H7 (cell line): ENCODE measurements around the gene PDE5A. TPM values are rescaled to one million over a fixed set of nuclear protein-coding genes. Genes with fewer than 3 reads are reported as not detected.
A peak's percentile ranks its signal among the peaks of the same experiment; 100 is the strongest.

Source experiments
- DNase-seq: peaks from one replicate; pipeline ENCODE4 v3.0.0; 2012
- H3K27me3 ChIP-seq: 2 replicates; pipeline ENCODE4 v1.6.0; 2011; ENCODE audit warnings: mild to moderate bottlenecking, low read length; ENCODE audit not compliant: control insufficient read depth, insufficient read depth
- H3K36me3 ChIP-seq: replicated peaks from 2 replicates; pipeline ENCODE4 v1.5.1; 2011; ENCODE audit warnings: low read length; ENCODE audit not compliant: control insufficient read depth, insufficient read depth
- H3K4me3 ChIP-seq: 2 replicates; pipeline ENCODE4 v1.5.1; 2011; ENCODE audit warnings: low read depth, mild to moderate bottlenecking, control low read depth, low read length, moderate library complexity; ENCODE audit not compliant: insufficient read depth
- total RNA-seq: library from RNA; depleted of rRNA; stranded (reverse); fragments of >200 nt; shearing (Covaris generic); gene quantifications from 2 replicates; pipeline ENCODE4 v1.2.3, GENCODE V29; 2014

The PDE5A gene
- total RNA-seq, 1 experiment from 2014 or later = 17.2 TPM

- Histone ChIP-seq H3K27me3 (peaks cover 5% of the 10 kb centered on the region; the same call in 1 of the 2 replicates), H3K36me3 (no peaks in the 10 kb centered on the region)
- DNase-seq = peak; percentile 89
These were observed 1.0 kb downstream of the PDE5A start for GRCh38 chr4:119627267-119628255.

DNA sequence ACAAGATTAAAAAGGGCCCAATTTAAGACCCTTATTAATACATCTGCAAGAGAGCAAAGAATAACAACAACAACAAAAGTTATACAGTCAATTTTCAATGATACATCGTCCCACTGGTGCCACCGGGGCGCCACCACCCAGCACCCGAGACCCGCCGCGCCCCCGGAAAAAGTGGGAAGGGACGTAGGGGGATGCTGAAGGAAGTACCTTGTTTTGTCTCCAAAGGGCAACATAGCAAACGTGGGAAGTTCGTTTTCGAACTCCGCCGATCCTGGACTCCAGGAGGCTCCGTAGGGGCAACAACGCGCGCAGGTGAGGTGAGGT lies 1.7 kb downstream of the PDE5A start:
- peaks cover 5% of the 10 kb centered on the region; the same call in 1 of the 2 replicates for H3K27me3 ChIP-seq
- no peak for DNase-seq
- H3K36me3 ChIP-seq = no peaks in the 10 kb centered on the region
- peak overlapping the region; percentile 88 for H3K4me3 ChIP-seq

More at GRCh38 chr4:119627267-119628255, 1.0 kb downstream of the PDE5A start:
- peak overlapping the region; percentile 88 for H3K4me3 ChIP-seq

GRCh38 chr4:119626420-119626819 lies 2.2 kb downstream of the PDE5A start:
- Histone ChIP-seq H3K4me3 (peak overlapping the region; percentile 88), H3K27me3 (peaks cover 5% of the 10 kb centered on the region; the same call in 1 of the 2 replicates), H3K36me3 (no peaks in the 10 kb centered on the region)
- DNase-seq = peak; percentile 16

DNA sequence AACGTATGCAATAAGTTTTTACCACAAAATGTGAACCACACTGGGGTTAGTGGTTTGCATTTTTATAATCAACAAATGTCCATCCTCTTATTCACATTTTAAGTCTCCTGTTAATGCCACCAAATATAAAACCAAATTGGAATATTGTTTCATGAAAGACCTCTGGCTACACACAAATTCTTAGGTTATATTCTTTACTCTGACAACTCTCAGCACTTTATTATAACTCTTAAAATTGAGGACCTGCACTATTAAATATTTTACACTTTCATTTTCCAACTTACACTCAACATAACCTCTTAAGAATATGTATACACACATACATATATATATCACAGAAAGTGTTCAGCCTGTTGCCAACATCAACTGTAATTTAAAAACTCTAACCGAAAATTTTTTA lies 2.8 kb downstream of the PDE5A start:
- H3K4me3 ChIP-seq = no peak overlapping the region
- peaks cover 5% of the 10 kb centered on the region; the same call in 1 of the 2 replicates for H3K27me3 ChIP-seq
- no peak for DNase-seq
- H3K36me3 ChIP-seq = no peaks in the 10 kb centered on the region

DNA sequence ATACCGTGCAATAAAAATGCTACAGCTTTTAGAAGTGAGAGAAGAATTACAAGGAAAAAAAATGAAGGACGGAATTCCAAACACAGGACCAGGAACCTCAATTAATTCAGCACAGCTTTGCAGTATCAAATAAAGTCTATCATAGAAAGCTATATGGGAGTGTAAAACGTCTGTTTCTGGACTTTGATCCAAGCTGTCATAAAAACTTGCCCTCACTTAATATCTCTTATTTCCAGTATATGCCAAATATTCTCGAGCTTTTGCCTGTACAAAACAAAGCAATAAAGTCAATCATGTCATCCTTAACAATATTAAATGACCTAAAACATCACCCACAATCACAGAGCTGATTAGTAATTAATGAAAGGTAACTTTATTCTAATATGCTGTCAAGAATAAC lies 4.2 kb downstream of the PDE5A start:
- Histone ChIP-seq H3K27me3 (peaks cover 5% of the 10 kb centered on the region; the same call in 1 of the 2 replicates), H3K36me3 (no peaks in the 10 kb centered on the region), H3K4me3 (no peak overlapping the region)
- no peak for DNase-seq

GRCh38 chr4:119623025-119623424 lies 5.6 kb downstream of the PDE5A start:
- Histone ChIP-seq H3K4me3 (no peak overlapping the region), H3K27me3 (peaks cover 5% of the 10 kb centered on the region; the same call in 1 of the 2 replicates), H3K36me3 (no peaks in the 10 kb centered on the region)
- DNase-seq = no peak

DNA sequence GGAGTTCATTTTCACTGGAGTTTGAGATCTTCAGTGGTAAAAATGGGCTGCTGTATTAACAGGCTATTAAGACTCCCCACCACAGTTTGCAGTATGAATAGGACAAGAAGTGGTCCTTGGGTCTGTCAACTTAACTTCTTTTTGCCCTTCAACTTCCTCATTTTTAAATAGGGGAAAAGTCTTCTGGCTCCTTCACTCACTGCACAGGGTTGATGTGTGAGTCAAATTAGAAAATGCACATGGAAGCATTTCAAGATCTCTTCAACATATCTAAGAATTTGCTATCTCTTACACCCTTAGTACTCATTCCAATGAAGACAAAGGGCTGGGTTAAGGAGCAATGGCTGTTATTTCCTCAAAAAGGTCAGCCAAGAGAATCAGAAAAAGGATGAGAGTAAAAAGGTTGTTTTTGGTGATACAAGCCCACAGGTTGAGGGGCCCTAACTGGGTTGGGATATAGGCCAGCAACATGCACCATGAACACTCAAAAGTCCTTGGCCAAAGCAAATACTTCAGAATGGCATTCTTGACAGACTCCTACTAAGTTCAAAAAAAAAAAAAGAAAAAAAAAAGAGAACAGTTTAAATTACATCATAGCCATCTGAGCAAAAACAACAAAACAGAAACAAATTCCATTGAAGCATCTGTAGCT lies 13.4 kb downstream of the PDE5A start:
- Histone ChIP-seq H3K36me3 (no peaks in the 10 kb centered on the region; the same call in 1 of the 2 replicates), H3K4me3 (no peak overlapping the region), H3K27me3 (no peaks in the 10 kb centered on the region)
- DNase-seq = no peak

DNA sequence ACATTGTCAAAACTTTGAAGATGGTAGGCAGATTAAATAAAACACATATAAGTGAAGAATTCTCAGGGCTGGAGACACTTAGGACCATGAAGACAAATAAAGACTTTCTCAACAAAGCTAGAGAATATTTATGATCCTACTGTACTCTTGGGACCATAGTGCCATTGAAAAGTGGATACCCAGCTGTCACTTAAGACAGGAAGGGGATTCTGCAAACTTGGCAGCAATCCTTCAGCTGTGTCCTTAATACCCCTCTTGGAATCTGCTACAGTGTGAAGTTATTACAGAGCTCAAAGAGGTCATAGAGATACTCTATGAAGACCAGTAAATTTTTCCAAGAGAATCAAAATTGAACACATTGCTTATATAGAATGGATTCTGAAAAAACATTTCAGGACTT lies 24.3 kb downstream of the PDE5A start:
- no peak for DNase-seq
- H3K4me3 ChIP-seq = no peak overlapping the region
- H3K36me3 ChIP-seq = no peaks in the 10 kb centered on the region

GRCh38 chr4:119602366-119602765 lies 26.2 kb downstream of the PDE5A start:
- Histone ChIP-seq H3K36me3 (no peaks in the 10 kb centered on the region), H3K4me3 (no peak overlapping the region), H3K27me3 (no peaks in the 10 kb centered on the region)
- no peak for DNase-seq

More for the DNA sequence above, 24.3 kb downstream of the PDE5A start:
- no peaks in the 10 kb centered on the region for H3K27me3 ChIP-seq

- no peak overlapping the region for H3K4me3 ChIP-seq
- DNase-seq = no peak
- no peaks in the 10 kb centered on the region for H3K27me3 ChIP-seq
- no peaks in the 10 kb centered on the region for H3K36me3 ChIP-seq
These were observed 30.1 kb downstream of the PDE5A start for GRCh38 chr4:119598521-119598920.

- H3K4me3 ChIP-seq = no peak overlapping the region
- H3K27me3 ChIP-seq = no peaks in the 10 kb centered on the region
- DNase-seq = peak; percentile 17
- H3K36me3 ChIP-seq = no peaks in the 10 kb centered on the region
These were observed 31.2 kb downstream of the PDE5A start for GRCh38 chr4:119597377-119597776.

DNA sequence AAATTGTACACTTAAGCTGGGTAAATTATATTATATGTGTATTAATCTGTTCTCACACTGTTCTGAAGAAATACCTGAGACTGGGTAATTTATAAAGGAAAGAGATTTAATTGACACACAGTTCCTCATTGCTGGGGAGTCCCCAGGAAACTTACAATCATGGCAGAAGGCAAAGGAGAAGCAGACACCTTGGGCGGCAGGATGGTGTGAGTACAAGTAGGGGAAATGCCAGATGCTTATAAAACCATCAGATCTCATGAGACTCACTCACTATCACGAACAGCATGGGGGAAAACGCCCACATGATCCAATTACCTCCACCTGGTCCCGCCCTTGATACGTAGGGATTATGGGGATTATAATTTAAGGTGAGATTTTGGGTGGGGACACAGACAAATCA lies 34.9 kb downstream of the PDE5A start:
- H3K4me3 ChIP-seq = no peak overlapping the region
- no peak for DNase-seq
- H3K27me3 ChIP-seq = no peaks in the 10 kb centered on the region
- H3K36me3 ChIP-seq = no peaks in the 10 kb centered on the region

- Histone ChIP-seq H3K27me3 (no peaks in the 10 kb centered on the region), H3K4me3 (no peak overlapping the region), H3K36me3 (no peaks in the 10 kb centered on the region)
- DNase-seq = no peak
These were observed 35.8 kb downstream of the PDE5A start for GRCh38 chr4:119592830-119593229.

DNA sequence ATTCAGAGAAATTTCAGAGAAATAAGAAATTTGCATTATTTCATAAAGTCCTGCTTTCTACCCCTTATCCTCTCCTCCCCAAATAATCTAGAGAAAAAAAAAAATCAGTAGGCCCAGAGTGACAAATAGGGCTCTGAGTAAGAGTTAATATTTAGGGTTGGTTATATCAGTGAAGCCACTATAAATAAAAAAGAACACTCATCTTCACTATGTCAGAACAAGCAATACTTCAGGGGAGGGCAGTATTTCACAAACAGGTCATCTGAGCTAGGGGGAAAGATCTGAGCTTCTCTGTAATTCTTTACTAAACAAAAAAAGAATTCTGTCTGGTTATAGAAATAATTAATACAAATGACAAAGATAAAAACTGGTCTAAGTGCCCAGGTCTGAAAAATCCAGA lies 39.4 kb downstream of the PDE5A start:
- H3K4me3 ChIP-seq = no peak overlapping the region
- no peak for DNase-seq
- H3K36me3 ChIP-seq = no peaks in the 10 kb centered on the region
- H3K27me3 ChIP-seq = no peaks in the 10 kb centered on the region

DNA sequence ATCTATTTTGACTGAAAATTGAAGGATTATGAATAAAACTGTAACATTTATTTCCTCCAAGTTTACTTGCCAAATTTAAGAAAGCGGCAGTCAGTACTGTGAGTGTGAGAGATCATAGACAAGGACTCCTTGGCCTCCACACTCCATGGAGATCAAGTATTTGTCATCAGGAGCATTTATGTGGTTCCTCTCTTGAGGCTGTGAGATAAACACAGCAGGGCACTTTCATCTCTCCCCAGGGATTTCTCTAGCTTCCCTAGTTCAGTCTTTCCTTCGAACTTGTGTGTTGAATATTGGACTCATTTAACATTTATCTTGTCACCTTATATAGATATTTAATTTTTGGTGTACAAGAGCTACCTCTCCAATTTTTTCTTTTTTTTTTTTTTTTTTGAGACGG lies 40.8 kb downstream of the PDE5A start:
- DNase-seq = no peak
- Histone ChIP-seq H3K27me3 (no peaks in the 10 kb centered on the region), H3K4me3 (no peak overlapping the region), H3K36me3 (no peaks in the 10 kb centered on the region)
